GM18858 (cell line): ENCODE data around the gene SP2.

ENCODE experiments used
- ATAC-seq: cut with Tn5 transposase; IDR thresholded peaks from one replicate; pipeline ENCODE4 v1.9.1; 2021; ENCODE audit not compliant: unreplicated experiment

Gene SP2

GRCh38 chr17:47888293-47888692 lies 7.7 kb upstream of the SP2 start:
- no peak for ATAC-seq

DNA sequence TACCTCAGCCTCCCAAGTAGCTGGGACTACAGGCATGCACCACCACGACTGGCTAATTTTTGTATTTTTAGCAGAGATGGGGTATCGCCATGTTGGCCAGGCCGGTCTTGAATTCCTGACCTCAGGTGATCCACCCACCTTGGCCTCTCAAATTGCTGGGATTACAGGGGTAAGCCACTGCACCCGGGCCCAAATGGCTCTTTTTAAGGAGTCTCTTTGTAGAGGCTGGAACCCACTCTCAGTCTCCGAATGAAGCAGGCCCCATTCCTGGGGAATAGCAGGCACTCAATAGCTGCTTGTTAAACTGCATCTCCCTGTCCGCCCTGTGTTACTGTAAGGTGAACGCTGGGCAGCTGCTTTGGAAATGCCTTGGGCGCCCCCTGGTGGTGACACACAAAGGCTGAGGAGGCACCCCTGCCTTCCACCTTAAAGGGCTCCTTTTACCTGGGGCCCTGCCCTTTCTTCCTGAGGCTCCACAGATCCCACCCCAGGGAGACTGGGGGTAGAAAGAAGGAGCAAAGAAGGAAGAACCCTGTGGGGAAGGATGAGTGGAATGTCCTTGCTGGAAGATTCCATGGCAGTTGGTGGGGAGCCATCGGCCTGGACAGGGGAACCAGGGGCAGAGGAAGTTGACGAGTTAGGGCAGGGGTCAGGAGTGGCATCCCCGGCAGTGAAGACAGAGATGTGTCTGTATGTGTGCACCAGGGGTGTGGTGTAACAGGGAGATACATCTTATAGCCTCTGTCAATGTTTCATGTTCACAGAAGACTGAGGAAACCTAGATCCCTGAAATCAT lies 6.1 kb upstream of the SP2 start:
- ATAC-seq, result no peak

- ATAC-seq, result no peak
Measured at GRCh38 chr17:47891545-47892088, 4.4 kb upstream of the SP2 start.

GRCh38 chr17:47894498-47895346 lies 1.3 kb upstream of the SP2 start:
- ATAC-seq, result no peak

DNA sequence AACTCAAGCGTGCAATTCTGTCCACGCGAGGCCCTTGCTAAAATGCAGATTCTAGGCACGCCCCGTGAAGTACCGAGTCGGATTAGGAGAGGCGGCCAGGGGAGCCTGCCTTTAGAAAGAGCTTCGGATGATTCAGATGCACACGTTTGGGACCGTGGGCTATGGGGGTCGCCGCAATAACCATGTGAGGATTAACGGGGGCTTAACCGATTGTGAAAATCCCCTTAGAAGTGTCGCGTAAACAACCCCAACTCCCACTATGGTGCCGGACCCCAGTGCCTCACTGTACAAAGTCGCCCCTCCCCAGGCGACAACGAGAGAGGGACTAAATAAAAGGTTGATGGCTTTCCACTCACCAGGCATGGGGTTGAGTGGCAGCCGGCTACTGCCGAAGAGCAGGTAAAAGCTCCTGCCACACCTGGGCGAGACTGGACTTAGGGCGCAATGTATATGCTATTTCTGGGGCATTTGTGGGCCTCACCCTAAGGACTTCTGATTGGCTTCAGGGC lies 635 bp upstream of the SP2 start:
- no peak for ATAC-seq

GRCh38 chr17:47896672-47897490 lies 845 bp downstream of the SP2 start:
- no peak for ATAC-seq

DNA sequence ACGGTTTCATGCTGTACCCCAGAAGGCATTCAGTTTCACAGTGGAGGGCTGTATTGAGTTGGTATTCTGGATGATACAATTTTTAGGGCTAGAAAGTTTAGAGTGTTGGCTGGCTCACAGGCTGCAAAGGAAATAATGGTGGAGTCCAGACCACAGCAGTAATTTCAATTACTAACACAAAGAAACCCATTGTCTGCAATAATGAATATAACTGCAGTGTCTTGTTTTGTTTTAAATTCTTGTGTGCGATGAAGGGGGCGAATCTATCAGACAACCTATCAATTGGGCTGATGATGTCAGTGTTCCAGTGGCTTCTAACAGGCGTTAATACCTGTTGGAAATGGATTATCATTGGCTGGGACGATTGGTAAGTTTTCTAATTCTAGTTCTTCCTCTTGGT lies 1.5 kb downstream of the SP2 start:
- no peak for ATAC-seq

DNA sequence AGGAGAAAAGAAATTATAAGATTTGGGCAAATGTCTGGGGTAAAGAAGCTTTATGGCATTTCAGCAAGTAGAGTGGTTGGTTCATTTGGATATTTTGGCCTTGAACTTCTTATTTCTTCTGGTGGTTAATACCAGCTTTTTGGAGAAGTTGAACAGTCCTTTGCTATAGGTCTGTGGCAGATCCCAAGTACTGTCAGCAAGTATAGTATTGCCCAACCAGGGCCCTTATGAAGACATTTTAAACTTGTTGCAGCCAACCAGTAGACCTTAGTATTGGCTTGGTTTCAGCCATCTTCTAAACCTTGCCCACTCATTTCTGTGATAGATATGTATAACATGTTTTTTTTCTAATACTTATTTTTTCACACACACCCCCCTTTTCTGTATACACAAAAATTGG lies 2.2 kb downstream of the SP2 start:
- ATAC-seq, result no peak

DNA sequence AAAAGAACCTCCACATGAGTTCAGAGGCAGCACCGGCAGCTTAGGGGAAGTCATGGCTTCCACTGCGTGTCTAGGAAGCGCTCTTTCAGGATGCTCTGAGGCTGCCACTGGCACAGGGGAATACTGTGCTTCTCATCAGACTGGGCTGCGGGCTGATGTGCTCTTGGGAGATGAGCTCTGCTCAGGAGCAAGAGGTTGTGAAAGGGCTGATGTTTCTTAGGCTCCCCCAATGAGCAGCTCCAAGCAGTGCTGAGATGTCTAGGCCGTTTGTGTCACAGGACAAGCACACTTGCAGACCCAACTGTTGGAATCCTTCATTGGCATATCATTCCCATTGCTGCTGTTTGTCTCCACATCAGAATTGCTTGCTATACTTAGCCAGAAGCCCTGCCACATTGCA lies 3.6 kb downstream of the SP2 start:
- ATAC-seq, result no peak

GRCh38 chr17:47901423-47901822 lies 5.4 kb downstream of the SP2 start:
- no peak for ATAC-seq

DNA sequence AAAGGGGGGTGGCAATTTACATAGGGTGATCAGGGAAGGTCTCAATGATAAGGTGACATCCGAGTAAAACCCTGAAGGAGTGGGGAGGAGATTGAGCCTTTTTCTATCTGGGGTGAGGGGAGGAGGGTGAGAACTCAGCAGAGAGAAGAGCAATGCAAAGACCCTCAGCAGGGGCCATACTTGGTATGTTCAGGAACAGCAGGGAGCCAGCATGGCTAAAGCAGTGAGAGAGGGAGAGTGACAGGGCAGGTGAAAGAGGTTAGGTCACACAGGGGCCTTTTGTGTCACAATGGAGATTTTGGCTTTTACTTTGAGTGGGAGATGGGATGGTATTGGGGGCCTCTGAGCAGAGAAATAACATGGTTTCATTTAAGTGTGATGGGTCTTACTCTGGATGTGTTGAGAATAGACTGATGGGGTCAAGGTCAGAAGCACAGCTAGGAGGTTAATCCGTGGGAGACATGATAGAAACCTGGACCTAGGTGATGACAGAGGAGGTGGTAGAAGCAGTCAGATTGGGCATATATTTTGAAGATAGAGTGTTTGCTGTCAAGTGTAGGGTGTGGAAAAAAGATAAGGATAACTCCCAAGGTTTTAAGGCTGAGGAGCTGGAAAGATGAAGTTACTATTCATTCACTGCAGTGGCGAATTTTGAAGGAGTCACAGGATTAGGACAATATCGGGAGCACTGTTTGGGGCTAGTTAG lies 6.2 kb downstream of the SP2 start:
- no peak for ATAC-seq

GRCh38 chr17:47905221-47905733 lies 9.2 kb downstream of the SP2 start:
- ATAC-seq, result no peak

DNA sequence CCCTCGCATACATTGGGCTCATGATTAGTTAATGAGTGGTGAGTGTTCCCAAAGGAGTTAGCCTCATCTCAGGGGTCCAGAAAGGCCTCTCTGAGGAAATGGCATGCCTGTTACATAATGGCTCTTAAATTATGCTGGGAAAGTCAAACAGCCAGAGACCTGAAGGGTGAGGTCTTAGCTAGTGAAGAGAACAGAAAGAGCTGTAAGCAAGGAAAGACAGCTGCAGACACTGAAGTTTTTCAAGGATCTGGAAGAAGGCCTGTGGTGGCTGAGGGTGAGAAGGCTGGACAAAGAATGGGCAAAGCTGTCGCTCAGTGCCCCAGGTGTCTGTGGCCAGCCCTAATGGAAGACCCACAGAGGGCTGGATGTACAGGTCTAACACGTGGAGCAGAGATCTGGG lies 10.4 kb downstream of the SP2 start:
- no peak for ATAC-seq

DNA sequence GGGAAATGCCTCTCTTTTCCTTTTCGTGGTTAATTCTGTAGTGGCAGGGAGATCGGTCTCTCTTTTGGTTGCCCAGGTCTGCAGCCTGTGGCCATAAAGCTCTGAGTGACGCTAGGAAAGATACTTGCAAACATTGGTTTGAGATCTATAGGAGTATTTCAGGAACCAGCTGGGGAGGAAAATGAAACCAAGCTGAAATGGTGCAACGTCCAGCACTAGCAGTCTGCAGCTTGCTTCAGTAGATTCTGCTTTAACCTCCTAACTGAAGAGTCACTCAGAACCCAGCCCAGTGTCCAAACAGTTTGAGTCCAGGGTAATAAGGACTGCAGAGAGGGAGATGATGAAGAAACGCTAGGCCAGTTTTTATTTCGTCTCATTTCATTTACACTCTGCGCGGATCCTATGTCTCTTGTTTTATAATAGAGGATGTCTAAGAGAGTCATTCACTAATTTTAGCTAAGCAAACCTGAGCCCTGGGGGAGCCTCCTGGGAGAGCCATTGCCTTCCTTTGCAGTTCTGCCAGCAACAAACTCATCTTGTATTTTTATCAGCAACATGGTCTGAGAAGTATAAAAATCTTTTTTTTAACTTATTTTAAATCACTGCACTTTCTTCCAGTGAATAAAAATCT lies 12.0 kb downstream of the SP2 start:
- ATAC-seq, result no peak

DNA sequence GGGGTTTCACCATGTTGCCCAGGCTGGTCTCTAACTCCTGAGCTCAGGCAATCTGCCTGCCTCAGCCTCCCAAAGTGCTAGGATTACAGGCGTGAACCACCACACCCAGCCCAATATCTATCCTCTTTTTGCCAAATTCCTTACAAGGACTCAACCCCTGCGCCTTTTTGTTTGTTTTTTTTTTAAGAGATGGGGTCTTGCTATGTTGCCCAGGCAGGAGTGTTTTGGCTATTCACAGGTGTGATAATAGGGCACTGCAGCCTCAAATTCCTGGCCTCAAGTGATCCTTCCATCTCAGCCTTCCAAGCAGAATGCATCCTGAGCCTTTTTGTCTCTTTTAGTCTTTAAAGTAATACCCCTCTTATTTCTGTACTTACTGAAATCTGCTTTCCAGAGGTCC lies 17.0 kb downstream of the SP2 start:
- no peak for ATAC-seq

GRCh38 chr17:47914306-47914948 lies 18.4 kb downstream of the SP2 start:
- no peak for ATAC-seq

GRCh38 chr17:47915776-47916398 lies 19.9 kb downstream of the SP2 start:
- ATAC-seq, result no peak

DNA sequence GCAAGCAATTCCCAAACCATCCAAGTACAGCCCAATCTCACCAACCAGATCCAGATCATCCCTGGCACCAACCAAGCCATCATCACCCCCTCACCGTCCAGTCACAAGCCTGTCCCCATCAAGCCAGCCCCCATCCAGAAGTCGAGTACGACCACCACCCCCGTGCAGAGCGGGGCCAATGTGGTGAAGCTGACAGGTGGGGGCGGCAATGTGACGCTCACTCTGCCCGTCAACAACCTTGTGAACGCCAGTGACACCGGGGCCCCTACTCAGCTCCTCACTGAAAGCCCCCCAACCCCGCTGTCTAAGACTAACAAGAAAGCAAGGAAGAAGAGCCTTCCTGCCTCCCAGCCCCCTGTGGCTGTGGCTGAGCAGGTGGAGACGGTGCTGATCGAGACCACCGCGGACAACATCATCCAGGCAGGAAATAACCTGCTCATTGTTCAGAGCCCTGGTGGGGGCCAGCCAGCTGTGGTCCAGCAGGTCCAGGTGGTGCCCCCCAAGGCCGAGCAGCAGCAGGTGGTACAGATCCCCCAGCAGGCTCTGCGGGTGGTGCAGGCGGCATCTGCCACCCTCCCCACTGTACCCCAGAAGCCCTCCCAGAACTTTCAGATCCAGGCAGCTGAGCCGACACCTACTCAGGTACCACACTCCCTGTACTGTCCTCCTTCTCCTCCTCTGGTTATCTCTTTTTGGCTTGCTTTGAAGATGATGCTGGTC lies 20.6 kb downstream of the SP2 start:
- no peak for ATAC-seq
